MCF 10A (cell line): Measurements from ENCODE around the gene MAPK14. TPM values are rescaled to one million over a fixed set of nuclear protein-coding genes. Genes with fewer than 3 reads are reported as not detected.

Experiments used
- BruUV-seq: library from RNA; stranded (reverse); fragments of 400-500 nt; replicated peaks from 2 replicates; lab custom pipeline; 2021; lab: Mats Ljungman, UMichigan
- CTCF ChIA-PET: fragments of 300-600 bp; sonication (Branson Sonifier 250); formaldehyde crosslinking; extraction: SDS; loops from one replicate; lab custom pipeline; 2021; ENCODE audit warnings: antibody characterized with exemption, inconsistent platforms; lab: Yijun Ruan, JAX
- POLR2A ChIA-PET: fragments of 300-600, 350-650 bp; sonication (Branson Sonifier 250); formaldehyde crosslinking; extraction: SDS; loops from one replicate; lab custom pipeline; 2020; ENCODE audit warnings: antibody characterized with exemption, inconsistent platforms; lab: Yijun Ruan, JAX
- DNase-seq: peaks from one replicate; pipeline ENCODE4 v3.0.0-alpha.2; 2018; ENCODE audit not compliant: unreplicated experiment
- H3K27ac Mint-ChIP-seq: one replicate; pipeline ENCODE4 v1.8.0; 2022; ENCODE audit warnings: mild to moderate bottlenecking, low read depth, mixed read lengths; ENCODE audit not compliant: unreplicated experiment
- H3K27me3 Mint-ChIP-seq: one replicate; pipeline ENCODE4 v1.8.0; 2022; ENCODE audit warnings: mixed read lengths; ENCODE audit not compliant: insufficient read depth, unreplicated experiment
- H3K36me3 Mint-ChIP-seq: one replicate; pipeline ENCODE4 v1.8.0; 2022; ENCODE audit warnings: mild to moderate bottlenecking, moderate library complexity, mixed read lengths; ENCODE audit not compliant: insufficient read depth, unreplicated experiment
- H3K4me1 Mint-ChIP-seq: one replicate; pipeline ENCODE4 v1.8.0; 2022; ENCODE audit warnings: mixed read lengths; ENCODE audit not compliant: insufficient read depth, unreplicated experiment
- H3K4me3 Mint-ChIP-seq: one replicate; pipeline ENCODE4 v1.8.0; 2022; ENCODE audit warnings: mild to moderate bottlenecking, moderate library complexity, mixed read lengths; ENCODE audit not compliant: unreplicated experiment
- H3K9me3 Mint-ChIP-seq: one replicate; pipeline ENCODE4 v1.8.0; 2022; ENCODE audit warnings: mixed read lengths; ENCODE audit not compliant: unreplicated experiment
- CTCF ChIP-seq: fragments of 200-600 bp; IDR thresholded peaks from one replicate; pipeline ENCODE4 v1.8.0; 2022; ENCODE audit warnings: antibody characterized with exemption, mild to moderate bottlenecking; ENCODE audit not compliant: unreplicated experiment
- intact Hi-C: fragments of 100-400 bp; cut with micrococcal nuclease; formaldehyde crosslinking; loops from 2 replicates; pipeline ENCODE4 v1.14.1; 2022
- total RNA-seq: library from RNA; stranded (reverse); gene quantifications from 2 replicates; pipeline ENCODE4 v1.2.3, GENCODE V29; 2022

The MAPK14 gene
- total RNA-seq, 1 experiment from 2014 or later = 42.9 TPM

- Mint-ChIP-seq H3K9me3 (no peaks in the 10 kb centered on the region), H3K4me1 (peaks cover 8% of the 10 kb centered on the region), H3K36me3 (peaks cover 29% of the 10 kb centered on the region), H3K27ac (no peak overlapping the region), H3K27me3 (no peaks in the 10 kb centered on the region), H3K4me3 (no peak overlapping the region)
- BruUV-seq = no TSS peak
- CTCF ChIA-PET = interaction anchor here (0.6 to 0.8 kb wide), 3 partner anchors 11 to 96 kb away, joined by 3 to 5 read pairs (median 3); no protein-coding TSS in a partner anchor
- no peak for DNase-seq
- intact Hi-C loops = no loop called here
- POLR2A ChIA-PET = interaction anchor here (0.7 to 0.8 kb wide), 3 partner anchors 13 to 174 kb away, joined by 3 to 4 read pairs (median 4); no protein-coding TSS in a partner anchor
- no peak for TF ChIP-seq CTCF
Measured at GRCh38 chr6:36118550-36119107, 91.0 kb downstream of the MAPK14 start.

- peaks cover 28% of the 10 kb centered on the region for H3K36me3 Mint-ChIP-seq
- H3K4me3 Mint-ChIP-seq = no peak overlapping the region
- intact Hi-C loops = no loop called here
- H3K9me3 Mint-ChIP-seq = no peaks in the 10 kb centered on the region
- H3K27ac Mint-ChIP-seq = no peak overlapping the region
- no peak for TF ChIP-seq CTCF
- DNase-seq = no peak
- no peaks in the 10 kb centered on the region for H3K27me3 Mint-ChIP-seq
- CTCF ChIA-PET = interaction anchor here (0.7 kb wide), 1 partner anchor 96 kb away, joined by 3 read pairs; no protein-coding TSS in a partner anchor
- no TSS peak for BruUV-seq
- H3K4me1 Mint-ChIP-seq = peaks cover 8% of the 10 kb centered on the region
- POLR2A ChIA-PET = interaction anchor here (0.8 kb wide), 2 partner anchors 12 to 15 kb away, joined by 4 read pairs; no protein-coding TSS in a partner anchor
Measured at GRCh38 chr6:36119209-36119608, 91.6 kb downstream of the MAPK14 start.

GRCh38 chr6:36120018-36120417 is 92.4 kb downstream of the MAPK14 start:
- no peak for DNase-seq
- Mint-ChIP-seq H3K9me3 (no peaks in the 10 kb centered on the region), H3K27ac (no peak overlapping the region), H3K4me3 (no peak overlapping the region), H3K36me3 (peaks cover 22% of the 10 kb centered on the region), H3K27me3 (no peaks in the 10 kb centered on the region), H3K4me1 (peaks cover 8% of the 10 kb centered on the region)
- TF ChIP-seq CTCF = no peak
- ChIA-PET CTCF (no interaction called here), POLR2A (interaction anchor here (0.6 to 1.9 kb wide), 2 partner anchors 10 to 565 kb away, joined by 3 to 9 read pairs; partner anchors contain the start of gene MAPK13)
- intact Hi-C loops = no loop called here
- no TSS peak for BruUV-seq

GRCh38 chr6:36120539-36120938 is 92.9 kb downstream of the MAPK14 start:
- no peak overlapping the region for H3K27ac Mint-ChIP-seq
- no peak overlapping the region for H3K4me3 Mint-ChIP-seq
- peaks cover 8% of the 10 kb centered on the region for H3K4me1 Mint-ChIP-seq
- CTCF ChIA-PET = interaction anchor here (0.6 to 1.8 kb wide), 2 partner anchors 25 to 237 kb away, joined by 5 to 13 read pairs; no protein-coding TSS in a partner anchor
- POLR2A ChIA-PET = interaction anchor here (0.6 to 2.8 kb wide), 6 partner anchors 8 to 565 kb away, joined by 3 to 13 read pairs (median 4); partner anchors contain the start of genes MAPK13 and MAPK14
- peaks cover 22% of the 10 kb centered on the region for H3K36me3 Mint-ChIP-seq
- H3K9me3 Mint-ChIP-seq = no peaks in the 10 kb centered on the region
- intact Hi-C loops = no loop called here
- no peak for DNase-seq
- H3K27me3 Mint-ChIP-seq = no peaks in the 10 kb centered on the region
- TF ChIP-seq CTCF = no peak
- BruUV-seq = no TSS peak
